SK-N-SH (cell line): ENCODE data around the gene PCK2.
"Not testable (repeated sequence)": the region's sequence is repeated elsewhere in the genome, so short reads cannot be mapped to it uniquely, and the experiment has no call there.

Experiments
- CHD2 ChIP-seq: fragments of 150-350 bp; IDR thresholded peaks from 2 replicates; pipeline ENCODE4 v1.6.1; 2018; ENCODE audit warnings: low read length; ENCODE audit not compliant: partially characterized antibody
- EP300 ChIP-seq, 2 experiments: IDR thresholded peaks; 2 replicates each; pipeline versions ENCODE4 v1.4.0 to v1.6.1; 2012; ENCODE audit warnings: borderline replicate concordance in 1 of 2, low read depth in 1 of 2, low read length in 1 of 2
- EZH2phosphoT487 ChIP-seq: fragments of 200-600 bp; sonication (generic); IDR thresholded peaks from 2 replicates; pipeline ENCODE4 v1.6.1; 2017; ENCODE audit warnings: low read depth, mixed run types, mild to moderate bottlenecking, antibody characterized with exemption, moderate library complexity, borderline replicate concordance
- GABPA ChIP-seq: IDR thresholded peaks from 2 replicates; pipeline ENCODE4 v1.4.0; 2012; ENCODE audit warnings: low read depth, mild to moderate bottlenecking
- JUND ChIP-seq: IDR thresholded peaks from 2 replicates; pipeline ENCODE4 v1.4.0; 2012
- POLR2AphosphoS5 ChIP-seq: IDR thresholded peaks from 2 replicates; pipeline ENCODE4 v1.6.1; 2012; ENCODE audit warnings: low read depth, low read length
- RAD21 ChIP-seq: IDR thresholded peaks from 2 replicates; pipeline ENCODE4 v1.6.1; 2012; ENCODE audit warnings: mild to moderate bottlenecking, low read length
- TF ChIP-seq, protein P1 (sequence below): fragments of 200-600 bp; sonication (generic); IDR thresholded peaks from 2 replicates; pipeline ENCODE4 v1.6.1; 2017; ENCODE audit warnings: antibody characterized with exemption, mild to moderate bottlenecking, moderate library complexity
- TF ChIP-seq, protein P2 (sequence below): IDR thresholded peaks from 2 replicates; pipeline ENCODE4 v1.4.0; 2012; ENCODE audit warnings: low read depth, borderline replicate concordance
- TF ChIP-seq, protein P3 (sequence below): IDR thresholded peaks from 2 replicates; pipeline ENCODE4 v1.4.0; 2012; ENCODE audit warnings: low read depth, borderline replicate concordance

DNA sequence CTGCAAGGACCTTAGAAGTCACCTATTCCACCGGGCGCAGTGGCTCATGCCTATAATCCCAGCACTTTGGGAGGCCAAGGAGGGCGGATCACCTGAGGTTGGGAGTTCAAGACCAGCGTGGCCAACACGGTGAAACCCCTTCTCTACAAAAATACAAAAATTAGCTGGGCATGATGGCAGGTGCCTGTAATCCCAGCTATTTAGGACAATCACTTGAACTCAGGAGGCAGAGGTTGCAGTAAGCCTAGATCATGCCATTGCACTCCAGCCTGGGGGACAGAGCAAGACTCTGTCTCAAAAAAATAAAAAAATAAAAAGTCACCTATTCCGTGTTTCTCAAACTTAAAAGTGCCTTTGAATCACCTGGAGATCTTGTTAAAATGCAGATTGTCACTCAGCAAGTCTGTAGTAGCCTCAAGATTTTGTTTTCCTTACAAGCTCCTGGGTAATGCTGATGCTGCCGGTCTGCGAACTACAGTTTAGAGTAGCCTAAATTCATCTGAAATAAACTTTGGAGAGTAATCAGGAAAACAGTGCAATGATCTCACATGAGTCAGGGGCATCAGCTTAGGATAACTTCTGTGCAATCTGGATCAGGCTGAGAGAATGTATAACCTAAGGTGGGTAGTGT is 11.6 kb downstream of the PCK2 start:
- TF ChIP-seq, protein P1, sequence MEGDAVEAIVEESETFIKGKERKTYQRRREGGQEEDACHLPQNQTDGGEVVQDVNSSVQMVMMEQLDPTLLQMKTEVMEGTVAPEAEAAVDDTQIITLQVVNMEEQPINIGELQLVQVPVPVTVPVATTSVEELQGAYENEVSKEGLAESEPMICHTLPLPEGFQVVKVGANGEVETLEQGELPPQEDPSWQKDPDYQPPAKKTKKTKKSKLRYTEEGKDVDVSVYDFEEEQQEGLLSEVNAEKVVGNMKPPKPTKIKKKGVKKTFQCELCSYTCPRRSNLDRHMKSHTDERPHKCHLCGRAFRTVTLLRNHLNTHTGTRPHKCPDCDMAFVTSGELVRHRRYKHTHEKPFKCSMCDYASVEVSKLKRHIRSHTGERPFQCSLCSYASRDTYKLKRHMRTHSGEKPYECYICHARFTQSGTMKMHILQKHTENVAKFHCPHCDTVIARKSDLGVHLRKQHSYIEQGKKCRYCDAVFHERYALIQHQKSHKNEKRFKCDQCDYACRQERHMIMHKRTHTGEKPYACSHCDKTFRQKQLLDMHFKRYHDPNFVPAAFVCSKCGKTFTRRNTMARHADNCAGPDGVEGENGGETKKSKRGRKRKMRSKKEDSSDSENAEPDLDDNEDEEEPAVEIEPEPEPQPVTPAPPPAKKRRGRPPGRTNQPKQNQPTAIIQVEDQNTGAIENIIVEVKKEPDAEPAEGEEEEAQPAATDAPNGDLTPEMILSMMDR = not testable (repeated sequence)
- TF ChIP-seq POLR2AphosphoS5; CHD2; RAD21; GABPA; EP300 (IDR thresholded peaks at IDR 0.05; ENCODE audit: borderline replicate concordance in 1 of 2, low read depth in 1 of 2, low read length in 1 of 2); EZH2phosphoT487; JUND: not testable (repeated sequence)
- TF ChIP-seq, protein P2, sequence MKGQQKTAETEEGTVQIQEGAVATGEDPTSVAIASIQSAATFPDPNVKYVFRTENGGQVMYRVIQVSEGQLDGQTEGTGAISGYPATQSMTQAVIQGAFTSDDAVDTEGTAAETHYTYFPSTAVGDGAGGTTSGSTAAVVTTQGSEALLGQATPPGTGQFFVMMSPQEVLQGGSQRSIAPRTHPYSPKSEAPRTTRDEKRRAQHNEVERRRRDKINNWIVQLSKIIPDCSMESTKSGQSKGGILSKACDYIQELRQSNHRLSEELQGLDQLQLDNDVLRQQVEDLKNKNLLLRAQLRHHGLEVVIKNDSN = not testable (repeated sequence)
- TF ChIP-seq, protein P3, sequence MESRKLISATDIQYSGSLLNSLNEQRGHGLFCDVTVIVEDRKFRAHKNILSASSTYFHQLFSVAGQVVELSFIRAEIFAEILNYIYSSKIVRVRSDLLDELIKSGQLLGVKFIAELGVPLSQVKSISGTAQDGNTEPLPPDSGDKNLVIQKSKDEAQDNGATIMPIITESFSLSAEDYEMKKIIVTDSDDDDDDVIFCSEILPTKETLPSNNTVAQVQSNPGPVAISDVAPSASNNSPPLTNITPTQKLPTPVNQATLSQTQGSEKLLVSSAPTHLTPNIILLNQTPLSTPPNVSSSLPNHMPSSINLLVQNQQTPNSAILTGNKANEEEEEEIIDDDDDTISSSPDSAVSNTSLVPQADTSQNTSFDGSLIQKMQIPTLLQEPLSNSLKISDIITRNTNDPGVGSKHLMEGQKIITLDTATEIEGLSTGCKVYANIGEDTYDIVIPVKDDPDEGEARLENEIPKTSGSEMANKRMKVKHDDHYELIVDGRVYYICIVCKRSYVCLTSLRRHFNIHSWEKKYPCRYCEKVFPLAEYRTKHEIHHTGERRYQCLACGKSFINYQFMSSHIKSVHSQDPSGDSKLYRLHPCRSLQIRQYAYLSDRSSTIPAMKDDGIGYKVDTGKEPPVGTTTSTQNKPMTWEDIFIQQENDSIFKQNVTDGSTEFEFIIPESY = not testable (repeated sequence)
